GM12865 (cell line): ENCODE results near the gene PIEZO2.

Source experiments
- DNase-seq: peaks from one replicate; pipeline ENCODE4 v3.0.0; 2010; ENCODE audit warnings: low read depth
- H3K4me3 ChIP-seq: 2 replicates; pipeline ENCODE4 v1.5.1; 2011; ENCODE audit warnings: mild to moderate bottlenecking, low read depth, low read length, control low read depth
- TF ChIP-seq, protein P1 (sequence below): IDR thresholded peaks from 2 replicates; pipeline ENCODE4 v1.5.1; 2011; ENCODE audit warnings: low read length, control low read depth, low read depth, inconsistent platforms; ENCODE audit not compliant: insufficient read depth; ENCODE audit errors: missing control alignments

PIEZO2 gene

DNA sequence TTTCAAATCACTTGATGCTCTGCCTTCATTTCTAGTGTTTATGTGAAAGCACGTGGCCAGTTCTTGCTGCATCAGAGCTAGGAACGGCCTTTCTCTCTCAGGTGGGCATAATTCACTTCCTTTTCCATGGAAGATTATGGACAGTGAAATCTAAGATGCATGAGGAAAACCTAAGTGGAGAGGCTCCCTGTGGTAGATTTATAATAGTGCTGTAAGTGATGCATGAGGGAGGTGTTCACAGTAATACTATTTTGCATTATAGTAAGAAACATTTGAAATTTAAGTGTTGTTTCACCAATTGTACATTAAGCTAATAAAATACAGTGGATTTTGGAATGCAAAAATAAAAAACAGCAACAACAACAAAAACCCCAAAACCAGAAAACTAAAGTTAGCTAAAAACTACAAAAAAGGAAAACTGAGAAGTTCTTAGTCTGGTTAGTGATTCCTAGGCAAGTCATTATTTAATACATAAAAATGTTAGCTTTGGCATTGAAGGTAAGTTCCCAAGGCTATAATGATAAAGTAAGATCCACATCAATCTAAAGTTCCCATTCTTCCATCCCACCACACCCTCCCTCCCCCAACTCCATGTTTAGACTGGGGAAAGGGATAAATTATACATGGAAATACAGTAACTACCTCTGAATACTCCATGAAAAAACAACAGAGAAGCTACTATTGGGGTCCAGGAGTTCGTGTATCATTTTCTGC, 469.7 kb downstream of the PIEZO2 start:
- H3K4me3 ChIP-seq = no peak overlapping the region
- DNase-seq = no peak
- TF ChIP-seq, protein P1, sequence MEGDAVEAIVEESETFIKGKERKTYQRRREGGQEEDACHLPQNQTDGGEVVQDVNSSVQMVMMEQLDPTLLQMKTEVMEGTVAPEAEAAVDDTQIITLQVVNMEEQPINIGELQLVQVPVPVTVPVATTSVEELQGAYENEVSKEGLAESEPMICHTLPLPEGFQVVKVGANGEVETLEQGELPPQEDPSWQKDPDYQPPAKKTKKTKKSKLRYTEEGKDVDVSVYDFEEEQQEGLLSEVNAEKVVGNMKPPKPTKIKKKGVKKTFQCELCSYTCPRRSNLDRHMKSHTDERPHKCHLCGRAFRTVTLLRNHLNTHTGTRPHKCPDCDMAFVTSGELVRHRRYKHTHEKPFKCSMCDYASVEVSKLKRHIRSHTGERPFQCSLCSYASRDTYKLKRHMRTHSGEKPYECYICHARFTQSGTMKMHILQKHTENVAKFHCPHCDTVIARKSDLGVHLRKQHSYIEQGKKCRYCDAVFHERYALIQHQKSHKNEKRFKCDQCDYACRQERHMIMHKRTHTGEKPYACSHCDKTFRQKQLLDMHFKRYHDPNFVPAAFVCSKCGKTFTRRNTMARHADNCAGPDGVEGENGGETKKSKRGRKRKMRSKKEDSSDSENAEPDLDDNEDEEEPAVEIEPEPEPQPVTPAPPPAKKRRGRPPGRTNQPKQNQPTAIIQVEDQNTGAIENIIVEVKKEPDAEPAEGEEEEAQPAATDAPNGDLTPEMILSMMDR = no peak

DNA sequence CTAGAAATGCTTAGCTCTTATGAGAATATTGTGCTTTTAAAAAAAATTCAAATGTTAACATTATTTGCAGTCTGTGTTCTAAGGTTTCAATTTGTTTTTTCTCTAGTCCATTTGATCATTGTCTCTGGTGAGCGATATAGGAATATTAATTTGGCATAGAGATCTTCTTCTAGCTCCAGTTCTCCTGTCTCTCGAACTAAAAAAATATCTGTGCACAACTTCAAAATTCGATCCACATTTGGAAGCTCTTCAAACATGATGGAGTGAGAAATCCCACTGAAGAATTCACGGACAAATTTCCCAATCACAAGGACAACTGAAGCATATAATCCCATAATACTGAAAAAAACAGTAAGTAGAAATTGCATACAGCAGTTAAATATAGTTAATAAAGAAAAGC, 477.9 kb downstream of the PIEZO2 start:
- TF ChIP-seq, protein P1 = no peak
- no peak for DNase-seq
- H3K4me3 ChIP-seq = no peak overlapping the region

DNA sequence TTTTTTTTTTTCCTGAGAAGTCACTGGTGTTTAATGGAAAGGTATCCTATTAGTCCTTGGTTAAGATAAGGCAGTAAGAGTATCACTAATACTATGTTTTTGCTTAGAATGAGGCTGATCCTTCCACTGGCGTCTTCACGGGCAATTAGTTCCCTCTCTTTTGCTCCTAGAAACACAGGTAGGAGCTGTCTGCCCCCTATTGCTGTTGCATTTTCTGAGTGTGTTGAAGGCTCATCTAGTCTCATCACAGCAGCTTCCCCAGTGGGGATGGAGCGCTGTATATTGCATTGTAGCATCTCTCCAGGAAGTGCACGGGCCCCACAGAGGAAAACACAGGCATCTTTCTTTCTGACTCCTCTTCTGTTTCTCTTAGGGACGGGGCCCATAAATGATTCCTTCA, 478.5 kb downstream of the PIEZO2 start:
- no peak overlapping the region for H3K4me3 ChIP-seq
- TF ChIP-seq, protein P1 = no peak
- peak; percentile 17 for DNase-seq

DNA sequence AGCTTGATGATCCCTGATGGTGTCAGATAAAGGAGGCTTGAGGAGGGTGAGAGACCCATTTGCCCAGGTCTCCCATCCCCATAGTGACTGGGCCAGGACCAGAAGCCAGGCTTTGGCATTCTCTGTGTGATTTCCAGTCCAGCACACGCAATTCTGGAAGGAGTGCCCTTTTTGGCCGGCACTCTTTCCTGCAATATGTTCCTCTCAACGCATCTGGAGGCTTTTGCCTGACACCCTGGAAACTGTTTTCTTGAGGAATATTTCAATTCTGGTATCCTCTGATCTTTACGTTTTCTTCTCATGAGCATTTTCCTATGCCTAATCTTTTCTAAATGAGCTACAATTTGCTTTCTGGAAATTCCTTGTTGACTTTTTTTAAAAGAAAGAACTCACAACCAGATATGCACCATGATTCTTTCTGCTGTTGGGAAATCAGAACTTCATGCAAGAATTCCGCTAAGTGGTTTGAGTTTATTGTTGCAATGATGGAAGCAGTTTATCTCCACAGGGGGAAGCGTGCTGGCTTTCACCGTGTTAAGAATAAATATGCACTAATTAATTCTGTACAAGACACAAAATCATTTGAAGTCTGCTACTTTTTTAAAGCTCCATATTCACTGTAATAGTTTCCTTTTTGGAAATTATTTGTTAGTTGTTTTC, 479.8 kb downstream of the PIEZO2 start:
- DNase-seq = no peak
- TF ChIP-seq, protein P1 = no peak
- H3K4me3 ChIP-seq = no peak overlapping the region

DNA sequence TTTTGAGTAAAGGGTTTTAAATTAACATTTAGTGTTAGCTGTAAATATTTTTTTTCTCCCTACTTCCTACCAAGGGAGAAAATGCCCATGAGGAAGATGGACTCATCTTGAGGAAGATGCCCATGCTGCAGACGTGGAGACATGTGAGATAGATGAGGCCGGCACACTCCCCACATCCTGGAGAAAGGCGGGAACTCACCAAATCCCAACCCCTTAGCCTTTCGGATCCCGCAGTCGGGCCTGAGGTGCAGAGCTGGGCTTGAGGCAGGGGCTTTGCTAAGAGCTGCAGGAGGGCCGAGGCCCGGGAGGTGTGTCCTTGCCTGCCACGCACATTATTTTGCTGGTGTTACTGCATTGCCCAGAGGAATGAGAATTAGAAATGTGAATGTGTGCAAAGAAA, 485.6 kb downstream of the PIEZO2 start:
- no peak overlapping the region for H3K4me3 ChIP-seq
- no peak for DNase-seq
- TF ChIP-seq, protein P1 = no peak

DNA sequence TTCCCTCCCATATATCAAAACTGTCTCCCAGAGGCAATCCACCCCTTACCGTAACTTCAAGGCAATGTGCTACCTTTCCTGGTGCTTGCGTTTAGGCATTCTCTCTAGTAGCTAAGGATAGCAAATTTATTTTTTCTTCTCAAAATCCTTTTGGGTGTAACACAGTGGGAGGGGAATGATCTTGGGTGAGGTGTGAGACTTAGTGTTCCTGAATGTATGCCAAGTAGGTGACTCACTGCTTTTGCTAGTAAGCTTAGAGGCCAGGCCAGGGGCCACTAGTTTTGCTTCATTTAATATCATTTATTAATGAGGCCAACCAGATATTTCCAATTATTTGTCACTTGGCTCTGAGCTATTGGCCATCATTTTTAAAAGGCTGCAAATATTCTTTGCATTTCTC, 488.1 kb downstream of the PIEZO2 start:
- no peak for DNase-seq
- H3K4me3 ChIP-seq = no peak overlapping the region
- TF ChIP-seq, protein P1 = no peak

DNA sequence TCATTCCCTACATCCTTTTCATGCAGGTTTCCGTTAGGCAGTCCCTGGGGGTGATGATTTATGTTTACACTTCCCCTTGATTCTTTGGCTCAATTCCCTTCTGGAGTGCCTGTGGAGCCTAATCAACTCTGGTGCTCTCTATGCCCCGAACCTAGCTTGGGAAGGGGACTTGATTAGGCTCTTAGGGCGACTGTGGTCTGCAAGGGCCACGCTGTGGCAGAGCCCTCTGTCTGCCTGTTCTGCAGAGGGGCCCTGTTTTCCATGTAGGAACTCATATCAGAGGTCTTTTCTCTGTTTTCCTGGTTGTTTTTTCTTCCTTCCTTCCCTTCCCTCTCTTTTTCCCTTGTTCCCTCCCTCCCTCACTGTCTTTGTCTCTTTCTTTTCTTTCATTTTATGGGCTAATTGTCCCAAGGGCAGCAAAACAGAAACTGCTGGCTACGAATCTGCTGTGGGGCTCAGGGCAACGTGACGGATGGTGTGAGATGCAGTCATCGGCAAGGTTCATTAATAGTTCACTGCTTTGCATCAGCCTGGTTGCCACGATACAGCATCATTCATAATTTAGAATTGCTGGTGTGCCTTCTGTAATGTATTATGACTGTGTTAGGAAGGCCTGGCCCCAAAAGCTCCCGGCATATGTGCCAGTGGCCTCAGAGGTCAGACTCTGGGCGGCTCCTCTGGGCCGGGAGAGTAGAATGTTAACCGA, 489.0 kb downstream of the PIEZO2 start:
- DNase-seq = no peak
- TF ChIP-seq, protein P1 = no peak
- no peak overlapping the region for H3K4me3 ChIP-seq
